Mesenchymal stem cell (in vitro differentiated cells and primary cell): ENCODE data around the gene RRP15.

ENCODE experiments used
- DNase-seq: peaks from one replicate; pipeline ENCODE4 v3.0.0-alpha.2; 2013
- H2AFZ ChIP-seq: one replicate; pipeline ENCODE4 v1.6.1; 2013; ENCODE audit warnings: low read depth, mild to moderate bottlenecking, control low read depth, inconsistent platforms, low read length, moderate library complexity
- H2AK5ac ChIP-seq: 2 replicates; pipeline ENCODE4 v1.6.1; 2013; ENCODE audit warnings: low read length, moderate library complexity, mild to moderate bottlenecking, inconsistent platforms; ENCODE audit not compliant: severe bottlenecking
- H2BK120ac ChIP-seq: one replicate; pipeline ENCODE4 v1.6.1; 2013; ENCODE audit warnings: low read depth, mild to moderate bottlenecking, inconsistent platforms, low read length, moderate library complexity
- H2BK12ac ChIP-seq, 2 experiments: one replicate each; pipeline ENCODE4 v1.6.1; 2013; ENCODE audit warnings: inconsistent platforms in 2 of 2, low read length in 2 of 2, mild to moderate bottlenecking in 2 of 2, moderate library complexity in 2 of 2, control low read depth in 1 of 2
- H2BK15ac ChIP-seq: one replicate; pipeline ENCODE4 v1.6.1; 2013; ENCODE audit warnings: mild to moderate bottlenecking, low read depth, inconsistent platforms; ENCODE audit not compliant: poor library complexity, severe bottlenecking
- H2BK5ac ChIP-seq: 2 replicates; pipeline ENCODE4 v1.6.1; 2013; ENCODE audit warnings: low read depth, mild to moderate bottlenecking, low read length, control low read depth, inconsistent platforms; ENCODE audit not compliant: poor library complexity, severe bottlenecking
- H3K14ac ChIP-seq, 2 experiments: one replicate each; pipeline ENCODE4 v1.6.1; 2013; ENCODE audit warnings: inconsistent platforms in 2 of 2, low read length in 2 of 2, control low read depth in 1 of 2, mild to moderate bottlenecking in 1 of 2, moderate library complexity in 1 of 2
- H3K18ac ChIP-seq, 2 experiments: one replicate each; pipeline ENCODE4 v1.6.1; 2013; ENCODE audit warnings: inconsistent platforms in 2 of 2, low read length in 2 of 2, control low read depth in 1 of 2, low read depth in 1 of 2, mild to moderate bottlenecking in 1 of 2
- H3K23ac ChIP-seq, 2 experiments: one replicate each; pipeline ENCODE4 v1.6.1; 2013; ENCODE audit warnings: inconsistent platforms in 2 of 2, low read length in 2 of 2, mild to moderate bottlenecking in 2 of 2, moderate library complexity in 2 of 2, control low read depth in 1 of 2
- H3K27ac ChIP-seq: 2 replicates; pipeline ENCODE4 v1.5.1; 2013; ENCODE audit warnings: mild to moderate bottlenecking, moderate library complexity, low read length, control low read depth, inconsistent platforms; ENCODE audit not compliant: poor library complexity, severe bottlenecking
- H3K27me3 ChIP-seq, 2 experiments: 2 replicates each; pipeline versions ENCODE4 v1.6.1 to v1.7.0; 2013; ENCODE audit warnings: low read length in 2 of 2, mild to moderate bottlenecking in 2 of 2, moderate library complexity in 2 of 2, control low read depth in 1 of 2, inconsistent platforms in 1 of 2; ENCODE audit not compliant: control insufficient read depth in 1 of 2, insufficient read depth in 1 of 2
- H3K36me3 ChIP-seq, 2 experiments: 2 replicates each; pipeline versions ENCODE4 v1.6.1 to v1.7.0; 2013; ENCODE audit warnings: low read length in 2 of 2, control low read depth in 1 of 2, inconsistent platforms in 1 of 2, low read depth in 1 of 2, mild to moderate bottlenecking in 1 of 2; ENCODE audit not compliant: insufficient read depth in 2 of 2, control insufficient read depth in 1 of 2
- H3K4ac ChIP-seq, 2 experiments: one replicate each; pipeline ENCODE4 v1.6.1; 2013; ENCODE audit warnings: inconsistent platforms in 2 of 2, low read length in 2 of 2, mild to moderate bottlenecking in 2 of 2, moderate library complexity in 2 of 2, control low read depth in 1 of 2, low read depth in 1 of 2
- H3K4me1 ChIP-seq: 2 replicates; pipeline ENCODE4 v1.6.1; 2013; ENCODE audit warnings: low read depth, low read length, control low read depth; ENCODE audit not compliant: control insufficient read depth, insufficient read depth
- H3K4me2 ChIP-seq: 2 replicates; pipeline ENCODE4 v1.6.1; 2013; ENCODE audit warnings: low read length, mild to moderate bottlenecking, inconsistent platforms; ENCODE audit not compliant: poor library complexity, severe bottlenecking
- H3K4me3 ChIP-seq, 2 experiments: 2 replicates each; pipeline versions ENCODE4 v1.5.1 to v1.7.0; 2013; ENCODE audit warnings: low read length in 2 of 2, mild to moderate bottlenecking in 2 of 2, control low read depth in 1 of 2, low read depth in 1 of 2; ENCODE audit not compliant: insufficient read depth in 1 of 2
- H3K79me1 ChIP-seq: replicated peaks from 2 replicates; pipeline ENCODE4 v1.6.1; 2013; ENCODE audit warnings: mild to moderate bottlenecking, control low read depth, low read length, inconsistent platforms; ENCODE audit not compliant: poor library complexity, severe bottlenecking
- H3K9ac ChIP-seq: 2 replicates; pipeline ENCODE4 v1.7.0; 2013; ENCODE audit warnings: mild to moderate bottlenecking, low read length, moderate library complexity
- H3K9me3 ChIP-seq: 2 replicates; pipeline ENCODE4 v1.7.0; 2013; ENCODE audit warnings: mild to moderate bottlenecking, low read length; ENCODE audit not compliant: control insufficient read depth
- H4K8ac ChIP-seq: one replicate; pipeline ENCODE4 v1.6.1; 2013; ENCODE audit warnings: inconsistent platforms, mild to moderate bottlenecking, low read length, moderate library complexity
- H4K91ac ChIP-seq: one replicate; pipeline ENCODE4 v1.6.1; 2013; ENCODE audit warnings: mild to moderate bottlenecking, low read length, inconsistent platforms
- WGBS: methylation state at CpG from one replicate; pipeline ENCODE4 v1.1.7; 2013; ENCODE audit warnings: mixed read lengths; 5-methylcytosine and 5-hydroxymethylcytosine counted together

RRP15 gene

GRCh38 chr1:218341325-218341724 is 56.2 kb downstream of the RRP15 start:
- H4K8ac ChIP-seq = no peak overlapping the region
- H3K4me3 ChIP-seq = no peak overlapping the region
- no peak overlapping the region for H3K4ac ChIP-seq
- no peak overlapping the region for H2BK15ac ChIP-seq
- no peak overlapping the region for H2BK5ac ChIP-seq
- H3K4me1 ChIP-seq = peaks cover under 1% of the 10 kb centered on the region
- no peaks in the 10 kb centered on the region for H3K27me3 ChIP-seq
- no peak overlapping the region for H3K27ac ChIP-seq
- H3K9ac ChIP-seq = no peak overlapping the region
- H4K91ac ChIP-seq = no peak overlapping the region
- no peak overlapping the region for H3K18ac ChIP-seq
- H2AFZ ChIP-seq = no peak overlapping the region
- H3K14ac ChIP-seq = no peak overlapping the region
- H3K79me1 ChIP-seq = peaks cover 4% of the 10 kb centered on the region
- DNase-seq = no peak
- no CpG with 5 or more reads among the region's 1 CpG for WGBS
- no peak overlapping the region for H2BK120ac ChIP-seq
- no peaks in the 10 kb centered on the region for H3K9me3 ChIP-seq
- H3K4me2 ChIP-seq = no peak overlapping the region
- no peak overlapping the region for H3K23ac ChIP-seq
- no peak overlapping the region for H2AK5ac ChIP-seq
- no peaks in the 10 kb centered on the region for H3K36me3 ChIP-seq
- no peak overlapping the region for H2BK12ac ChIP-seq

- no peak overlapping the region for H4K91ac ChIP-seq
- 88% methylated on average over 2 of the region's 4 CpGs for WGBS
- H2AFZ ChIP-seq = no peak overlapping the region
- H3K4me2 ChIP-seq = no peak overlapping the region
- H3K4me1 ChIP-seq = no peaks in the 10 kb centered on the region
- no peak for DNase-seq
- H3K23ac ChIP-seq = no peak overlapping the region
- H2BK12ac ChIP-seq = no peak overlapping the region
- H3K27me3 ChIP-seq = no peaks in the 10 kb centered on the region
- H2BK120ac ChIP-seq = no peak overlapping the region
- no peak overlapping the region for H3K18ac ChIP-seq
- H3K14ac ChIP-seq = no peak overlapping the region
- peaks cover 4% of the 10 kb centered on the region for H3K79me1 ChIP-seq
- no peak overlapping the region for H4K8ac ChIP-seq
- no peaks in the 10 kb centered on the region for H3K9me3 ChIP-seq
- no peak overlapping the region for H3K4me3 ChIP-seq
- H2BK15ac ChIP-seq = no peak overlapping the region
- H3K9ac ChIP-seq = no peak overlapping the region
- H3K4ac ChIP-seq = no peak overlapping the region
- H3K36me3 ChIP-seq = no peaks in the 10 kb centered on the region
- no peak overlapping the region for H2BK5ac ChIP-seq
- no peak overlapping the region for H3K27ac ChIP-seq
- H2AK5ac ChIP-seq = no peak overlapping the region
Measured at GRCh38 chr1:218342091-218342490, 57.0 kb downstream of the RRP15 start.

GRCh38 chr1:218344814-218345672 is 60.0 kb downstream of the RRP15 start, which contains the start of gene TGFB2:
TGFB2 (plus strand) TSS chr1:218345336; CDS start chr1:218346702, 1,366 bp downstream.
- WGBS = 4% methylated on average over 22 of the region's 22 CpGs
- Histone ChIP-seq H2BK12ac (peak within 1 kb of the TSS in 1 of 2 experiments; percentile 8), H2BK5ac (peak within 1 kb of the TSS; percentile 46), H2BK15ac (peak within 1 kb of the TSS; percentile 79), H2AFZ (peak within 1 kb of the TSS; percentile 30), H3K14ac (peak within 1 kb of the TSS in 1 of 2 experiments; percentile 51), H3K27ac (peak within 1 kb of the TSS; percentile 99), H3K4ac (peak within 1 kb of the TSS; percentile 26 to 54), H3K4me3 (peak within 1 kb of the TSS; percentile 82 to 90), H3K9ac (peak within 1 kb of the TSS; percentile 96), H3K4me1 (no peaks in the 10 kb centered on the region), H3K9me3 (no peaks in the 10 kb centered on the region), H4K91ac (no peak within 1 kb of the TSS), H3K79me1 (peaks cover 4% of the 10 kb centered on the region), H2AK5ac (no peak within 1 kb of the TSS), H4K8ac (peak within 1 kb of the TSS; percentile 42), H3K27me3 (no peaks in the 10 kb centered on the region), H3K23ac (peak within 1 kb of the TSS in 1 of 2 experiments; percentile 81), H3K4me2 (peak within 1 kb of the TSS; percentile 56), H3K36me3 (no peaks in the 10 kb centered on the region), H3K18ac (peak within 1 kb of the TSS; percentile 62 to 85), H2BK120ac (no peak within 1 kb of the TSS)
- DNase-seq = peak; percentile 89

GRCh38 chr1:218345673-218346390 is 60.7 kb downstream of the RRP15 start:
- Histone ChIP-seq H3K9ac (peak overlapping the region; percentile 96), H3K9me3 (no peaks in the 10 kb centered on the region), H3K4me1 (no peaks in the 10 kb centered on the region), H4K91ac (no peak overlapping the region), H2AFZ (peak overlapping the region; percentile 30), H3K79me1 (peaks cover 4% of the 10 kb centered on the region), H2BK120ac (no peak overlapping the region), H3K27ac (peak overlapping the region; percentile 99), H2AK5ac (no peak overlapping the region), H3K18ac (peak overlapping the region; percentile 62 to 85), H3K4me3 (peak overlapping the region; percentile 82 to 90), H4K8ac (no peak overlapping the region), H2BK5ac (peak overlapping the region; percentile 46), H2BK12ac (peak overlapping the region in 1 of 2 experiments; percentile 8), H3K4me2 (peak overlapping the region; percentile 56), H3K4ac (peak overlapping the region; percentile 26 to 54), H3K36me3 (no peaks in the 10 kb centered on the region), H2BK15ac (peak overlapping the region; percentile 79), H3K14ac (peak overlapping the region in 1 of 2 experiments; percentile 51), H3K27me3 (no peaks in the 10 kb centered on the region), H3K23ac (peak overlapping the region in 1 of 2 experiments; percentile 81)
- DNase-seq = peak; percentile 81
- under 1% methylated on average over 41 of the region's 64 CpGs for WGBS
